Central memory CD8-positive, alpha-beta T cell (primary cell): ENCODE measurements around the gene PADI2.

Experiments used
- ATAC-seq: fragments of 150-1000 bp; cut with Tn5 transposase; replicated peaks from 2 replicates; pipeline ENCODE4 v1.10.0; 2022; ENCODE audit warnings: mild to moderate bottlenecking, moderate FRiP score, moderate number of reproducible peaks; ENCODE audit not compliant: poor library complexity, severe bottlenecking; ENCODE audit errors: extremely low read depth
- DNase-seq, 2 donors: peaks; one replicate each; pipeline ENCODE4 v3.0.0; 2021; ENCODE audit warnings: low spot score in 2 of 2
- H3K27ac Mint-ChIP-seq: one replicate; pipeline ENCODE4 v1.8.0; 2022; ENCODE audit warnings: low read depth, mild to moderate bottlenecking, moderate library complexity, mixed read lengths
- H3K27me3 Mint-ChIP-seq: one replicate; pipeline ENCODE4 v1.8.0; 2022; ENCODE audit warnings: mixed read lengths
- H3K36me3 Mint-ChIP-seq: one replicate; pipeline ENCODE4 v1.8.0; 2022; ENCODE audit warnings: mild to moderate bottlenecking, moderate library complexity, mixed read lengths; ENCODE audit not compliant: insufficient read depth
- H3K4me1 Mint-ChIP-seq: one replicate; pipeline ENCODE4 v1.8.0; 2022; ENCODE audit warnings: mixed read lengths
- H3K4me3 Mint-ChIP-seq: one replicate; pipeline ENCODE4 v1.8.0; 2022; ENCODE audit warnings: mild to moderate bottlenecking, moderate library complexity, mixed read lengths
- H3K9me3 Mint-ChIP-seq: one replicate; pipeline ENCODE4 v1.8.0; 2022; ENCODE audit warnings: mixed read lengths

PADI2 gene

DNA sequence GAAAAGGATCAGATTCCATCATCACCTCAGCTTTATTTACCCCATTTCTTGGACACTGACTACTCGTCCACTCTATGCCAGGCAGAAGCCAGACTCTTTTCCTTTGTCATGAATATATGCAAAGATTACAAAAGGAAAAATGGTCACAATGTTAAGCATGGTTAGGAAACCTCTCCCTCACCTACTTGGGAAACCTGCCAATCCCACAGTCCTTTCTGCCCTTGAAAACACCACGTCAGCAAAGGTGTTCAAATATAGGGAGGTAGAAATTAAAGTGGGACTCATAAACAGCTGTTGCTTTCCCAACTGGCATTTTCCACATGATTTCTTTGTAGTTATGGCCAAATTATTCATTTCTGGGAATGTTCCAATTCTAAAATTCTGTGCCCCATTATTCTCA is 91.4 kb downstream of the PADI2 start:
- ATAC-seq = no peak
- DNase-seq = no peak
- Mint-ChIP-seq H3K4me3 (no peak overlapping the region), H3K9me3 (no peaks in the 10 kb centered on the region), H3K4me1 (no peaks in the 10 kb centered on the region), H3K27ac (no peak overlapping the region), H3K36me3 (peaks cover 55% of the 10 kb centered on the region), H3K27me3 (no peaks in the 10 kb centered on the region)

DNA sequence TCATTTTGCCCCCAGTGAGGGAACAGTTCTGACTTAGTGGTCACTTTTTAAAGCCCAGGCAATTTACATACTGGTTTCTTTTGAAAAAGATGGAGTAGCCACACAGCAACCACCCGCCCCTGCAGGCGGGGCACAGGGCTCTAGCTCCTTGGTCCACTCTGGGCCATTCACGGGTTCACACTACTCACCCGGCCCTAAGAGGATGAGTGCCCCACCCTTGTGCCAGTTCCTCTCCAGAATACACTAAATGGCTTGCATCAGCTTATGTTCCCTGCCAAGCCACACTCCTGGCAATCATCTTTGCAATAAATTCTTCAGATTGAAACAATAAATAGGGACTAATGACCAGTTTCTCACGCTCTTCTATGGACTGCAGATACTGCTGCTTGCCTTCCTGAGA is 91.8 kb downstream of the PADI2 start:
- Mint-ChIP-seq H3K27me3 (no peaks in the 10 kb centered on the region), H3K36me3 (peaks cover 56% of the 10 kb centered on the region), H3K4me1 (no peaks in the 10 kb centered on the region), H3K4me3 (no peak overlapping the region), H3K9me3 (no peaks in the 10 kb centered on the region), H3K27ac (no peak overlapping the region)
- DNase-seq (no peak), ATAC-seq (no peak)

DNA sequence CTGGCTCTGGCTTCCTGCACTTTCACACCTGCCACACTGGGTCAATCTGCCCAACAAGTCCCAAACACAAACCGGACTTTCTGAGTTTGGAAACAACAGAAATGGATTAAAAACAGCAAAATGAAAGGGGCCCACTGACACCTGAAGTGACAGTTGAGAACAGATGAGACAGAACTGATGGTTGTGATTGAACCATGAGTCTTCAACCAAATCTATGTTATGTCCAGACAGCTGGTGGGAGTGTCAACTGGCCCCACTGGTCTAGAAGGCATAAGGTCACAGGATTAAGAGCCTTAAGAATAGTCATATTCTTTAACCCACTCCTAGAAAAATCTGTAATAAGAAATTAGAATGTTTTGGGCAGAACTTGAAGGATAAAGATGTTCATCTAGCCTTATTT is 94.5 kb downstream of the PADI2 start:
- peaks cover 63% of the 10 kb centered on the region for H3K36me3 Mint-ChIP-seq
- no peaks in the 10 kb centered on the region for H3K27me3 Mint-ChIP-seq
- no peak for DNase-seq
- H3K9me3 Mint-ChIP-seq = no peaks in the 10 kb centered on the region
- no peaks in the 10 kb centered on the region for H3K4me1 Mint-ChIP-seq
- no peak overlapping the region for H3K4me3 Mint-ChIP-seq
- no peak for ATAC-seq
- no peak overlapping the region for H3K27ac Mint-ChIP-seq

DNA sequence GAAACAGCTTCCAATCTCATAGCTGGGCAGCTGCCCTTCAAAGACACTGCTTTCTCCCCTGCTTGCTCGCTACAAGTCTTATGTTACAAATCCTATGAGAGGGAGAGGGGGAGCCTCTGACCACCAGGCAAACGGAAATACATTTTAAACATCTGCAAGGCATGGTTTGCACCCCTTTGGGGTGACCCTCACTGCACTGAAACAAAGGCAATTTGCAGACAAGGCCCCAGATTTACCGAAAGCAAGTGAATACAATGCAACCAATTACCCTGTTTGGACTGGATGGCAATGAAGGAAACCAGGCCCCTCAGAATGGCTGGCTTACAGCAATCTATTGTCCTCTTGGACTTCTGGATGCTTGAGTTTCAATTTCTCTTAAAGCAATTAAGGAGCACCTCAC is 95.7 kb downstream of the PADI2 start:
- no peaks in the 10 kb centered on the region for H3K9me3 Mint-ChIP-seq
- H3K36me3 Mint-ChIP-seq = peaks cover 65% of the 10 kb centered on the region

DNA sequence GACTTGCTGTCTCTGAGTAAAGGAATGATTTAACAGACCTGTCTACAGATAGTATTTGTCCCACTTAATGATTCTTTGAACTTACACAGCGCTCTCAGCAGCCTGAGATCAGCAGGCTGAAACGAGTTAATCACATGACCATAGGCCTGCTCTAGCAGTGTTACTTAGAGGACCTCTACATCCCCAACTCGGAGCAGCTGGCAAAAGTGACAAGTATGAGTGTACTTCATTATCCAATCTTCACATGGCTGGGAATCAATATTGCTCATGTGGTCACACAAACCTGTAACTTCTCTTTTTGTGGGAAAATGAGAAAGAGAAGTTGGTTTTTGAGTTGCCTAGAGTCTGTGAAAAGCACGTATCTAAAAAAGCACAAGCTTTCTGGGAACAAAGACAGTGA is 96.1 kb downstream of the PADI2 start:
- no peaks in the 10 kb centered on the region for H3K27me3 Mint-ChIP-seq
- H3K27ac Mint-ChIP-seq = no peak overlapping the region
- no peaks in the 10 kb centered on the region for H3K9me3 Mint-ChIP-seq
- ATAC-seq = no peak
- peaks cover 65% of the 10 kb centered on the region for H3K36me3 Mint-ChIP-seq
- no peak for DNase-seq
- H3K4me1 Mint-ChIP-seq = peaks cover 8% of the 10 kb centered on the region
- no peak overlapping the region for H3K4me3 Mint-ChIP-seq

More for the DNA sequence above, 95.7 kb downstream of the PADI2 start:
- ATAC-seq (no peak), DNase-seq (no peak)
- H3K27me3 Mint-ChIP-seq = no peaks in the 10 kb centered on the region
- H3K27ac Mint-ChIP-seq = no peak overlapping the region
- H3K4me1 Mint-ChIP-seq = peaks cover 8% of the 10 kb centered on the region
- no peak overlapping the region for H3K4me3 Mint-ChIP-seq

DNA sequence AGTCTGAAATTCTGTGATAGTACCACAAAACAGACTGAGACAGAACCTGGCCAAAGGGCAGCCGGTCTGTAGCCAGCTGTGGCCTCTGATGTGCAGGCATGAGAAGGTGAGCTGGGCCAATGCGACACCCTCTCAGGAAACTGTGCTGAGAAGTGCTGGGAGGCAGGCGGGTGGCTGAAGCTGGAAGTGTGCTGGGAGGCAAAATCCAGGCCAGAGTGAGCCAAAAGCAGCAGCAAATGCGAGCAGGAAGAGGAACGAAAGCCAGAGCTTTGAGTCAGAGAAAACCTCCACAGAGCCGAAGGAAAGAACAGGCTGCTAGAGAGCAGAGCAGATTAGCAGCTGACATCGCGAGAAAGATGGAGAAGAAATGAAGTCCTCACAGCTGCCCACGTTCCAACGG is 97.4 kb downstream of the PADI2 start:
- H3K9me3 Mint-ChIP-seq = no peaks in the 10 kb centered on the region
- H3K4me3 Mint-ChIP-seq = no peak overlapping the region
- peaks cover 8% of the 10 kb centered on the region for H3K4me1 Mint-ChIP-seq
- H3K36me3 Mint-ChIP-seq = peaks cover 60% of the 10 kb centered on the region
- no peak overlapping the region for H3K27ac Mint-ChIP-seq
- no peaks in the 10 kb centered on the region for H3K27me3 Mint-ChIP-seq
- DNase-seq (no peak), ATAC-seq (no peak)

DNA sequence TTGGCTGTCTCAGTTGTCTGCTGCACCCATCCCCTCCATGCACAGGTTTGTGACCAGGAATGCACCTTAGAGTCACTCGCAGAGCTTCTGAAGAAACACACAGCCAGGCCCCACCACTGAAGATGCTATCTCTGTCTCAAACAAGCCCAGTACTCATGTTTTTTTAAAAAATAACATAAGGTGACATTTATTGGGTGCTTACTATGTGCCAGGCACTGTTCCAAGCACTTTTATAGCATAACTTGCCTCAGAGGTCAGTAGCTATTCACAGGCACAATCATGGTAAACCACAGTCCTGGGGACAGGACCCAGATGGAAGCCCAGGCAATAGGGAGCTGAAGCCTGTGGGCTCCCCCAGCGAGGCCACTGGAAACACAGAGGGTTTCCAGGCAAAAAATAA is 98.7 kb downstream of the PADI2 start:
- ATAC-seq (no peak), DNase-seq (no peak)
- Mint-ChIP-seq H3K9me3 (no peaks in the 10 kb centered on the region), H3K36me3 (peaks cover 54% of the 10 kb centered on the region), H3K4me1 (peaks cover 8% of the 10 kb centered on the region), H3K4me3 (no peak overlapping the region), H3K27me3 (no peaks in the 10 kb centered on the region), H3K27ac (no peak overlapping the region)

DNA sequence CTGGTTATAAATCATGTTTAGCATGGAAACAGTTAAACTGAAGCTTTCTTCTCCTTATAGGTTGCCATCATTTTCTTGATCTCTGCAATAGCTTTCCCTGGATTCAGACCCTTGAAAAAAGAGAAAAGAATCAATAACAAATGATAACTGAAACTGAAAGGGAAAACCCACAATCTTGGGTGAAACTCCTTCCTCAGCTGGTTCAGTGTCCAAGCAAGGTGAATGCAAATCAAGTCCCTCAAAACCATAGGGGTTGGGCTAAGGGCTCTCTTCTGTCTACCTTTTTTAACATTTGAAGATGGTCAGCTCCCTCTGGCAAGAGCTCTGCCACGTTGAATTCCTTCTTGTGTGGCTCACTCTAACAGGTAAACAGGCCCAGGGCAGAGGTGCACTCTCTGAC is 100.4 kb downstream of the PADI2 start:
- no peak for DNase-seq
- peaks cover 46% of the 10 kb centered on the region for H3K36me3 Mint-ChIP-seq
- H3K4me1 Mint-ChIP-seq = peaks cover 8% of the 10 kb centered on the region
- H3K4me3 Mint-ChIP-seq = no peak overlapping the region
- ATAC-seq = no peak
- H3K9me3 Mint-ChIP-seq = no peaks in the 10 kb centered on the region
- H3K27ac Mint-ChIP-seq = no peak overlapping the region
- no peaks in the 10 kb centered on the region for H3K27me3 Mint-ChIP-seq

DNA sequence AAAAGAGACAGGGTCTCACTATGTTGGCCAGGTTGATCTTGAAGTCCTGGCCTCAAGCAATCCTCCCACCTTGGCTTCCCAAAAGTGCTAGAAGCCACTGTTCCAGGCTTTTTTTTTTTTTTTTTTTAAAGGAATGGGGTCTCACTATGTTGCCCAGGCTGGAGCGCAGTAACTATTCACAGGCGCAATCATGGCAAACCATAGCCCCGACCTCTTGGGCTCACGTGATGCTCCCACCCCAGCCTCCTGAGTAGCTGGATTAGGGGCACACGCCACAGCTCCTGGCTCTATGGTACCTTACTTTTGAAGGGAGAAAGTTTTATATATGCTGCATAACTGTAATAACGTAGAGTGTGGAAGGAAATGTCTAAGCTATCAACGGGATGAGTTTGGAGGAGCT is 101.8 kb downstream of the PADI2 start:
- peaks cover 12% of the 10 kb centered on the region for H3K4me1 Mint-ChIP-seq
- H3K27ac Mint-ChIP-seq = no peak overlapping the region
- H3K9me3 Mint-ChIP-seq = no peaks in the 10 kb centered on the region
- H3K4me3 Mint-ChIP-seq = no peak overlapping the region
- H3K36me3 Mint-ChIP-seq = peaks cover 38% of the 10 kb centered on the region
- H3K27me3 Mint-ChIP-seq = no peaks in the 10 kb centered on the region
- DNase-seq = no peak
- ATAC-seq = no peak
